Neural progenitor cell (in vitro differentiated cells): Measurements from ENCODE around the gene CREB5. TPM values are rescaled to one million over a fixed set of nuclear protein-coding genes. Genes with fewer than 3 reads are reported as not detected.

Experiments used
- DNase-seq: peaks from one replicate; pipeline ENCODE4 v3.0.0-alpha.2; 2016; ENCODE audit warnings: low spot score
- H2AFZ ChIP-seq: fragments of 200-600 bp; sonication (generic); replicated peaks from 2 replicates; pipeline ENCODE4 v1.6.1; 2016; ENCODE audit warnings: antibody characterized with exemption
- H3F3A ChIP-seq: fragments of 200-600 bp; sonication (generic); 2 replicates; pipeline ENCODE4 v1.6.1; 2016; ENCODE audit warnings: antibody characterized with exemption, low read depth
- H3K27ac ChIP-seq: fragments of 200-600 bp; sonication (generic); 2 replicates; pipeline ENCODE4 v1.5.1; 2016; ENCODE audit warnings: mild to moderate bottlenecking
- H3K27me3 ChIP-seq: fragments of 200-600 bp; sonication (generic); 2 replicates; pipeline ENCODE4 v1.6.1; 2016; ENCODE audit warnings: mild to moderate bottlenecking, moderate library complexity
- H3K36me3 ChIP-seq: fragments of 200-600 bp; sonication (generic); 2 replicates; pipeline ENCODE4 v1.5.1; 2016
- H3K4me1 ChIP-seq: fragments of 200-600 bp; sonication (generic); 2 replicates; pipeline ENCODE4 v1.6.1; 2016; ENCODE audit warnings: mixed run types
- H3K4me2 ChIP-seq: fragments of 200-600 bp; sonication (generic); 2 replicates; pipeline ENCODE4 v1.6.1; 2016
- H3K4me3 ChIP-seq: fragments of 200-600 bp; sonication (generic); 2 replicates; pipeline ENCODE4 v1.5.1; 2016
- H3K79me2 ChIP-seq: fragments of 200-600 bp; sonication (generic); 2 replicates; pipeline ENCODE4 v1.6.1; 2016; ENCODE audit warnings: low read depth
- H3K9ac ChIP-seq: fragments of 200-600 bp; sonication (generic); 2 replicates; pipeline ENCODE4 v1.6.1; 2016
- H3K9me3 ChIP-seq: fragments of 200-600 bp; sonication (generic); 2 replicates; pipeline ENCODE4 v1.5.1; 2016; ENCODE audit warnings: low read depth
- H4K20me1 ChIP-seq: fragments of 200-600 bp; sonication (generic); 2 replicates; pipeline ENCODE4 v1.6.1; 2016; ENCODE audit warnings: low read depth
- H3K27ac Mint-ChIP-seq: 3 replicates; pipeline ENCODE4 v1.8.0; 2021; ENCODE audit warnings: mixed read lengths
- H3K27me3 Mint-ChIP-seq: 2 replicates; pipeline ENCODE4 v1.8.0; 2022; ENCODE audit warnings: low read depth, mild to moderate bottlenecking, inconsistent platforms, moderate library complexity, mixed read lengths; ENCODE audit not compliant: insufficient read depth
- H3K36me3 Mint-ChIP-seq: 3 replicates; pipeline ENCODE4 v1.8.0; 2021; ENCODE audit warnings: mixed read lengths
- H3K4me1 Mint-ChIP-seq: 3 replicates; pipeline ENCODE4 v1.8.0; 2021; ENCODE audit warnings: mixed read lengths
- H3K4me3 Mint-ChIP-seq: 3 replicates; pipeline ENCODE4 v1.8.0; 2021; ENCODE audit warnings: mild to moderate bottlenecking, moderate library complexity, mixed read lengths
- H3K9me3 Mint-ChIP-seq: 3 replicates; pipeline ENCODE4 v1.8.0; 2020; ENCODE audit warnings: mixed read lengths
- CTCF ChIP-seq: fragments of 200-600 bp; sonication (generic); IDR thresholded peaks from 2 replicates; pipeline ENCODE4 v1.5.1; 2017; ENCODE audit warnings: antibody characterized with exemption, mild to moderate bottlenecking
- EZH2 ChIP-seq: fragments of 200-600 bp; sonication (generic); IDR thresholded peaks from 2 replicates; pipeline ENCODE4 v1.6.1; 2017; ENCODE audit warnings: antibody characterized with exemption, mild to moderate bottlenecking, moderate library complexity
- EZH2phosphoT487 ChIP-seq: fragments of 200-600 bp; sonication (generic); IDR thresholded peaks from 2 replicates; pipeline ENCODE4 v1.6.1; 2017; ENCODE audit warnings: antibody characterized with exemption
- total RNA-seq: library from RNA; depleted of rRNA; stranded (reverse); fragments of >200 nt; gene quantifications from 2 replicates; pipeline ENCODE4 v1.2.3, GENCODE V29; 2015; ENCODE audit warnings: low replicate concordance

Gene CREB5
- total RNA-seq, 1 donor from 2014 or later, result 1.2 TPM

GRCh38 chr7:28473571-28474281 lies 61.4 kb downstream of the CREB5 start:
- no peaks in the 10 kb centered on the region for H3K36me3 Mint-ChIP-seq
- peaks cover 5% of the 10 kb centered on the region for H3K4me1 Mint-ChIP-seq
- no peak overlapping the region for H3K27ac Mint-ChIP-seq

GRCh38 chr7:28474282-28474638 lies 61.9 kb downstream of the CREB5 start:
- peaks cover 5% of the 10 kb centered on the region for H3K27me3 Mint-ChIP-seq
- no peak overlapping the region for H3K4me3 Mint-ChIP-seq
- no peak overlapping the region for H3K27ac Mint-ChIP-seq
- no peak for TF ChIP-seq EZH2phosphoT487
- peak overlapping the region; percentile 5 for H2AFZ ChIP-seq
- no peaks in the 10 kb centered on the region for H3K79me2 ChIP-seq
- no peak overlapping the region for H3K27ac ChIP-seq
- H3K4me1 ChIP-seq, result peaks cover 16% of the 10 kb centered on the region
- DNase-seq, result no peak
- peaks cover 11% of the 10 kb centered on the region for H3K4me1 Mint-ChIP-seq
- H3K9me3 Mint-ChIP-seq, result no peaks in the 10 kb centered on the region
- H4K20me1 ChIP-seq, result no peaks in the 10 kb centered on the region
- no peaks in the 10 kb centered on the region for H3K9me3 ChIP-seq
- H3F3A ChIP-seq, result peaks cover 2% of the 10 kb centered on the region
- no peak overlapping the region for H3K9ac ChIP-seq
- no peak overlapping the region for H3K4me2 ChIP-seq
- no peaks in the 10 kb centered on the region for H3K27me3 ChIP-seq
- no peaks in the 10 kb centered on the region for H3K36me3 Mint-ChIP-seq
- H3K4me3 ChIP-seq, result no peak overlapping the region
- H3K36me3 ChIP-seq, result no peaks in the 10 kb centered on the region

More at GRCh38 chr7:28473571-28474281, 61.4 kb downstream of the CREB5 start:
- no peak for DNase-seq
- Histone ChIP-seq H3K36me3 (no peaks in the 10 kb centered on the region), H3K4me1 (peaks cover 11% of the 10 kb centered on the region), H3K79me2 (no peaks in the 10 kb centered on the region), H4K20me1 (no peaks in the 10 kb centered on the region), H3K4me2 (no peak overlapping the region), H3F3A (no peaks in the 10 kb centered on the region), H3K4me3 (no peak overlapping the region), H3K9ac (no peak overlapping the region), H3K27me3 (no peaks in the 10 kb centered on the region), H3K27ac (no peak overlapping the region), H2AFZ (peak overlapping the region; percentile 73), H3K9me3 (no peaks in the 10 kb centered on the region)
- H3K4me3 Mint-ChIP-seq, result no peak overlapping the region
- peaks cover 5% of the 10 kb centered on the region for H3K27me3 Mint-ChIP-seq
- H3K9me3 Mint-ChIP-seq, result no peaks in the 10 kb centered on the region
- TF ChIP-seq CTCF (no peak), EZH2 (no peak), EZH2phosphoT487 (no peak)

- Histone ChIP-seq H3K4me2 (no peak overlapping the region), H3K9me3 (no peaks in the 10 kb centered on the region), H3K9ac (no peak overlapping the region), H4K20me1 (no peaks in the 10 kb centered on the region), H3K4me1 (peaks cover 19% of the 10 kb centered on the region), H3K4me3 (no peak overlapping the region), H2AFZ (peak overlapping the region; percentile 5), H3F3A (peaks cover 5% of the 10 kb centered on the region), H3K36me3 (no peaks in the 10 kb centered on the region), H3K27ac (no peak overlapping the region), H3K27me3 (no peaks in the 10 kb centered on the region), H3K79me2 (no peaks in the 10 kb centered on the region)
- no peaks in the 10 kb centered on the region for H3K36me3 Mint-ChIP-seq
- no peak overlapping the region for H3K27ac Mint-ChIP-seq
- peaks cover 14% of the 10 kb centered on the region for H3K4me1 Mint-ChIP-seq
- no peak overlapping the region for H3K4me3 Mint-ChIP-seq
- TF ChIP-seq EZH2 (no peak), EZH2phosphoT487 (no peak), CTCF (no peak)
- no peak for DNase-seq
- peaks cover 5% of the 10 kb centered on the region for H3K27me3 Mint-ChIP-seq
- no peaks in the 10 kb centered on the region for H3K9me3 Mint-ChIP-seq
These were observed 62.3 kb downstream of the CREB5 start for GRCh38 chr7:28474640-28475039.

GRCh38 chr7:28477041-28477442 lies 64.7 kb downstream of the CREB5 start:
- Mint-ChIP-seq H3K27me3 (peaks cover 2% of the 10 kb centered on the region), H3K9me3 (no peaks in the 10 kb centered on the region), H3K36me3 (no peaks in the 10 kb centered on the region), H3K4me1 (peaks cover 38% of the 10 kb centered on the region), H3K27ac (no peak overlapping the region), H3K4me3 (no peak overlapping the region)
- TF ChIP-seq EZH2phosphoT487 (no peak), EZH2 (no peak), CTCF (no peak)
- H3K9me3 ChIP-seq, result no peaks in the 10 kb centered on the region
- H3K36me3 ChIP-seq, result no peaks in the 10 kb centered on the region
- H3K27me3 ChIP-seq, result no peaks in the 10 kb centered on the region
- H3K27ac ChIP-seq, result no peak overlapping the region
- no peak overlapping the region for H2AFZ ChIP-seq
- peaks cover 42% of the 10 kb centered on the region for H3K4me1 ChIP-seq
- H3K4me2 ChIP-seq, result no peak overlapping the region
- H3K79me2 ChIP-seq, result no peaks in the 10 kb centered on the region
- H3K4me3 ChIP-seq, result no peak overlapping the region
- no peaks in the 10 kb centered on the region for H4K20me1 ChIP-seq
- H3K9ac ChIP-seq, result no peak overlapping the region
- peaks cover 6% of the 10 kb centered on the region for H3F3A ChIP-seq
- DNase-seq, result no peak
